Measurements from ENCODE around the gene IL4. TPM values are rescaled to one million over a fixed set of nuclear protein-coding genes. Genes with fewer than 3 reads are reported as not detected.

Gene IL4
- total and polyA plus RNA-seq, 9 of the 15 experiments (the other 6 are each of a cell fraction or from before 2014, with no cell fraction given): 0.22 to 0.62 TPM; not detected in 7

DNA sequence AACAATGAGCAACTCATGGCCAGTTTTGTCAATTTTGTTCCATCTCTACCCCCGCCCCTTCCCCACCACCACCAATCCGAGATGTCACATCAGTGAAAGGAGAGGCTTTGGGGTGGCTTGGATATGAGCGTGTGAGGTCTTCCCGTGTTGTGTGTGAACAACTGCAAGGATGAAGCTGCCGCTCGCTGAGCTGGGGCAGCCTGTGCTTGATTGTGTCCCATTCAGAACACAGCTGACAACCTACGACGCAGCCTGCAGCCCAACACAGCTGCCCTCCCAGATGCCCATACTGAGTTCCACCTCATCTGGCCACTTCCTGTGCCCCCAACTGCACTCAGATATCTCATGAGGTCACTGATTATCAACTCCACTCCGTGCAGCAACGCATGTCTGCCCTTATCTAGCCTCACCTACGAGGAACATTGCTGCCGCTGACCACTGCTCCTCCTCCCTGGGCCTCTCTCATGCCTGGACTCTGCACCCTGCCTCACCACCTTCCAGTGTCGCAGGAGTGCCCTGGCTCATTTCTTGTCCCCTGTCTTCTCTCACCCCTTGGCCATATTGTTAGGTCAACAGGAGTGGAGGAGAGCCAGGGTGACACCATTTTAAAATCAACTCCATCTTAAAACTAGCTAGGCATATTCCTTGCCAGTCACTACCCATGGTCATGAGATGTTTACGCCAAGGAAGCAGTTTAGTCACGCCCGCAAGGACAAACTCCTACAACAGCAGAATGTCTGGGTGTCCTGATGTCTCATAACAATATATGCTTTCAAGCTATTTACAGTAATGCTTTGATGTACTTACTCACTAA lies 7.3 kb upstream of the IL4 start (continued):
- TF ChIP-seq, protein P1, sequence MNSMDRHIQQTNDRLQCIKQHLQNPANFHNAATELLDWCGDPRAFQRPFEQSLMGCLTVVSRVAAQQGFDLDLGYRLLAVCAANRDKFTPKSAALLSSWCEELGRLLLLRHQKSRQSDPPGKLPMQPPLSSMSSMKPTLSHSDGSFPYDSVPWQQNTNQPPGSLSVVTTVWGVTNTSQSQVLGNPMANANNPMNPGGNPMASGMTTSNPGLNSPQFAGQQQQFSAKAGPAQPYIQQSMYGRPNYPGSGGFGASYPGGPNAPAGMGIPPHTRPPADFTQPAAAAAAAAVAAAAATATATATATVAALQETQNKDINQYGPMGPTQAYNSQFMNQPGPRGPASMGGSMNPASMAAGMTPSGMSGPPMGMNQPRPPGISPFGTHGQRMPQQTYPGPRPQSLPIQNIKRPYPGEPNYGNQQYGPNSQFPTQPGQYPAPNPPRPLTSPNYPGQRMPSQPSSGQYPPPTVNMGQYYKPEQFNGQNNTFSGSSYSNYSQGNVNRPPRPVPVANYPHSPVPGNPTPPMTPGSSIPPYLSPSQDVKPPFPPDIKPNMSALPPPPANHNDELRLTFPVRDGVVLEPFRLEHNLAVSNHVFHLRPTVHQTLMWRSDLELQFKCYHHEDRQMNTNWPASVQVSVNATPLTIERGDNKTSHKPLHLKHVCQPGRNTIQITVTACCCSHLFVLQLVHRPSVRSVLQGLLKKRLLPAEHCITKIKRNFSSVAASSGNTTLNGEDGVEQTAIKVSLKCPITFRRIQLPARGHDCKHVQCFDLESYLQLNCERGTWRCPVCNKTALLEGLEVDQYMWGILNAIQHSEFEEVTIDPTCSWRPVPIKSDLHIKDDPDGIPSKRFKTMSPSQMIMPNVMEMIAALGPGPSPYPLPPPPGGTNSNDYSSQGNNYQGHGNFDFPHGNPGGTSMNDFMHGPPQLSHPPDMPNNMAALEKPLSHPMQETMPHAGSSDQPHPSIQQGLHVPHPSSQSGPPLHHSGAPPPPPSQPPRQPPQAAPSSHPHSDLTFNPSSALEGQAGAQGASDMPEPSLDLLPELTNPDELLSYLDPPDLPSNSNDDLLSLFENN (IDR thresholded peaks at IDR 0.05; ENCODE audit: low read depth in 2 of 2, low read length in 2 of 2): peak in 1 of 2 experiments; percentile 48; a peak in 1 of 4 replicates
- TF ChIP-seq MECOM (CRISPR knock-in tag; IDR thresholded peaks at IDR 0.05): peak; percentile 96
- TF ChIP-seq ZNF780A (CRISPR knock-in tag; IDR thresholded peaks at IDR 0.05): 0 out of 2 replicates have a peak, but pooled peaks have one; percentile 47
- 0 out of 4 replicates have a peak, but pooled peaks of 1 of the 2 experiments have one; percentile 19 for TF ChIP-seq MLLT1 (IDR thresholded peaks at IDR 0.05)
- peak; percentile 86 for TF ChIP-seq MYNN (IDR thresholded peaks at IDR 0.05)
- TF ChIP-seq MYNN (CRISPR knock-in tag; IDR thresholded peaks at IDR 0.05): no peak
- TF ChIP-seq HIVEP1 (CRISPR knock-in tag; IDR thresholded peaks at IDR 0.05): peak; percentile 96
- no peak for TF ChIP-seq SAFB (IDR thresholded peaks at IDR 0.05; ENCODE audit: borderline replicate concordance, low read depth, low read length)
- TF ChIP-seq ZNF699 (CRISPR knock-in tag; IDR thresholded peaks at IDR 0.05; ENCODE audit: insufficient replicate concordance): peak; percentile 59
- peak; percentile 38; the same call in 1 of the 2 replicates for TF ChIP-seq TAL1 (IDR thresholded peaks at IDR 0.05)
- peak; percentile 51; the same call in 1 of the 2 replicates for TF ChIP-seq ZNF696 (CRISPR knock-in tag; conservative IDR thresholded peaks at IDR 0.05)
- peak; percentile 17; the same call in 1 of the 2 replicates for TF ChIP-seq ZNF316 (IDR thresholded peaks at IDR 0.05)
- no peak for TF ChIP-seq SIN3B (IDR thresholded peaks at IDR 0.05; ENCODE audit: low read depth)
- 0 out of 2 replicates have a peak, but pooled peaks have one; percentile 52 for TF ChIP-seq ZNF785 (CRISPR knock-in tag; IDR thresholded peaks at IDR 0.05)
- peak; percentile 65; the same call in 1 of the 2 replicates for TF ChIP-seq RNF2 (IDR thresholded peaks at IDR 0.05)
- TF ChIP-seq NR4A1 (CRISPR knock-in tag; IDR thresholded peaks at IDR 0.05): peak; percentile 98
- TF ChIP-seq NR4A1 (tag; IDR thresholded peaks at IDR 0.05): peak; percentile 99
- TF ChIP-seq, protein P2, sequence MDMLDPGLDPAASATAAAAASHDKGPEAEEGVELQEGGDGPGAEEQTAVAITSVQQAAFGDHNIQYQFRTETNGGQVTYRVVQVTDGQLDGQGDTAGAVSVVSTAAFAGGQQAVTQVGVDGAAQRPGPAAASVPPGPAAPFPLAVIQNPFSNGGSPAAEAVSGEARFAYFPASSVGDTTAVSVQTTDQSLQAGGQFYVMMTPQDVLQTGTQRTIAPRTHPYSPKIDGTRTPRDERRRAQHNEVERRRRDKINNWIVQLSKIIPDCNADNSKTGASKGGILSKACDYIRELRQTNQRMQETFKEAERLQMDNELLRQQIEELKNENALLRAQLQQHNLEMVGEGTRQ (CRISPR knock-in tag; IDR thresholded peaks at IDR 0.05): no peak
- peak; percentile 94; the same call in 1 of the 2 replicates for TF ChIP-seq OTX1 (CRISPR knock-in tag; IDR thresholded peaks at IDR 0.05)
- TF ChIP-seq CHD2 (IDR thresholded peaks at IDR 0.05; ENCODE audit: low read depth, low read length): peak; percentile 31; the same call in 1 of the 2 replicates
- TF ChIP-seq POLR2B (IDR thresholded peaks at IDR 0.05; ENCODE audit: low read depth, partially characterized antibody): peak; percentile 54
- TF ChIP-seq NCOR1 (IDR thresholded peaks at IDR 0.05): peak; percentile 37; the same call in 1 of the 2 replicates
- TF ChIP-seq GABPB1 (CRISPR knock-in tag; IDR thresholded peaks at IDR 0.05): peak; percentile 69
- TF ChIP-seq MAZ (CRISPR knock-in tag; conservative IDR thresholded peaks at IDR 0.05 in 1 of 2, IDR thresholded peaks at IDR 0.05 in 1 of 2): peak in 1 of 2 experiments; percentile 94; a peak in 2 of 4 replicates
- peak; percentile 67; the same call in 1 of the 2 replicates for TF ChIP-seq CTBP1 (IDR thresholded peaks at IDR 0.05; ENCODE audit: borderline replicate concordance)

Data from K562 (cell line).